Uterus (tissue), 2 donors: ENCODE results near the gene UQCR10.

ENCODE experiments used
- CTCF ChIP-seq, 4 experiments: fragments of 200-600 bp in 2 of 4; fragments of 450-650 bp in 2 of 4; sonication (generic) in 2 of 4; IDR thresholded peaks; one replicate each; pipeline ENCODE4 v1.5.1; 2016 to 2019; ENCODE audit warnings: antibody characterized with exemption in 4 of 4, mild to moderate bottlenecking in 2 of 4, moderate library complexity in 1 of 4
- POLR2A ChIP-seq, 2 donors: fragments of 450-650 bp; IDR thresholded peaks; one replicate each; pipeline ENCODE4 v1.6.1; 2016; ENCODE audit warnings: antibody characterized with exemption in 2 of 2, mild to moderate bottlenecking in 1 of 2, moderate library complexity in 1 of 2

GRCh38 chr22:29769723-29770321 is 2.7 kb downstream of the UQCR10 start:
- no peak for TF ChIP-seq CTCF (IDR thresholded peaks at IDR 0.05)
- TF ChIP-seq POLR2A (IDR thresholded peaks at IDR 0.05), result no peak
